Vagina (tissue), 2 donors: ENCODE measurements around the gene LONP2. TPM values are rescaled to one million over a fixed set of nuclear protein-coding genes. Genes with fewer than 3 reads are reported as not detected.
"Not testable (repeated sequence)": the region's sequence is repeated elsewhere in the genome, so short reads cannot be mapped to it uniquely, and the experiment has no call there.

Source experiments
- DNase-seq, 2 donors: peaks; one replicate each; pipeline ENCODE4 v3.0.0-alpha.2; 2017; ENCODE audit errors: extremely low spot score in 2 of 2
- H3K27ac ChIP-seq: fragments of 200-600 bp; sonication (generic); one replicate; pipeline ENCODE4 v1.5.1; 2019
- H3K27me3 ChIP-seq: fragments of 200-600 bp; sonication (generic); one replicate; pipeline ENCODE4 v1.5.1; 2019
- H3K36me3 ChIP-seq, 2 donors: fragments of 200-600 bp; sonication (generic); one replicate each; pipeline ENCODE4 v1.5.1; 2017 to 2019
- H3K4me1 ChIP-seq: fragments of 200-600 bp; sonication (generic); one replicate; pipeline ENCODE4 v1.5.1; 2019
- H3K4me3 ChIP-seq, 2 donors: fragments of 200-600 bp; sonication (generic); 1 replicate in 1 of 2; 2 replicates in 1 of 2; pipeline ENCODE4 v1.5.1; 2016 to 2019
- H3K9me3 ChIP-seq: fragments of 200-600 bp; sonication (generic); one replicate; pipeline ENCODE4 v1.5.1; 2019
- POLR2A ChIP-seq, 2 donors: fragments of 450-650 bp; IDR thresholded peaks; one replicate each; pipeline ENCODE4 v1.6.1; 2017; ENCODE audit warnings: antibody characterized with exemption in 2 of 2, mild to moderate bottlenecking in 2 of 2, moderate library complexity in 2 of 2
- POLR2AphosphoS5 ChIP-seq, 2 donors: sonication (generic); formaldehyde crosslinking; IDR thresholded peaks; one replicate each; pipeline ENCODE4 v1.9.0; 2017; ENCODE audit warnings: antibody characterized with exemption in 2 of 2, mild to moderate bottlenecking in 2 of 2, low read depth in 1 of 2; ENCODE audit not compliant: insufficient read depth in 1 of 2
- intact Hi-C: fragments of 100-400 bp; cut with DNase I; formaldehyde crosslinking; loops from one replicate; pipeline ENCODE4 v1.15.1; 2023
- total RNA-seq: library from RNA; depleted of rRNA; stranded (reverse); fragments of >200 nt; gene quantifications from one replicate; pipeline ENCODE4 v1.2.3, GENCODE V29; 2016
- TF ChIP-seq, protein P1 (sequence below), 3 experiments: fragments of 450-650 bp in 2 of 3; fragments of 200-600 bp in 1 of 3; sonication (generic) in 1 of 3; IDR thresholded peaks; one replicate each; pipeline ENCODE4 v1.5.1; 2017 to 2019; ENCODE audit warnings: antibody characterized with exemption in 3 of 3, mild to moderate bottlenecking in 2 of 3, moderate library complexity in 2 of 3

Gene LONP2
- total RNA-seq, 1 donor from 2014 or later, result 40.3 TPM

DNA sequence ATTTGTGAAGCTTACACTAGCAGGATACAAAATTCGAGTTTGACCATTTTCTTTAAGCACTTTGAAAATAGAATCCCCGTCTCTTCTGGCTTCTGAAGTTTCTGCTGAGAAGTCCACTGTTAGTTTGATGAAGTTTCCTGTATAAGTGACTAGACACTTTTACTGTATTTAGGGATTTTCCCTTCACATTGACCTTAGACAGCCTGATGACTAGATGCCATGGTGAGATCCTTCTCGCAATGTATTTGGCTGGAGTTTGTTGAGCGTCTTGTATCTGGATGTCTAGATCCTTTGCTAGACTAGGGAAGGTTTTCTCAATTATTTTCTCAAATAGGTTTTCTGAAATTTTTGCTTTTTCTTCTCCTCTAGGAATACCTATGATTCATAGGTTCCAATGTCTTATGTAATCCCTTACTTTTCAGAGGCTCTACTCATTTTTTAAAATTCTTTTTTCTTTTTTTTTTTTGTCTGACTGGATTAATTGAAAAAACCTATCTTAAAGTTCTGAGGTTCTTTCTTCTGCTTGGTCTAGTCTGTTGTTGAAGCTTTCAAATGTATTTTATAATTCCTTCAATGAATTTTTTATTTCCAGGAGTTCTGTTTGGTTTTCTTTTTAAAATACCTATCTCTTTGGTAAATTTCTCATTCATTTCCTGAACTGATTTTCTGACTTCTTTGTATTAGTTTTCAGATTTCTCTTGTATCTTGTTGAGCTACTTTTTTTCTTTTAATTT is 67.0 kb downstream of the LONP2 start:
- Histone ChIP-seq H3K4me1 (no peaks in the 10 kb centered on the region), H3K4me3 (no peak overlapping the region), H3K27me3 (no peaks in the 10 kb centered on the region), H3K9me3 (peaks cover 17% of the 10 kb centered on the region), H3K27ac (no peak overlapping the region), H3K36me3 (peaks cover 0 to 50% of the 10 kb centered on the region in 2 donors)
- intact Hi-C loops, result no loop called here
- TF ChIP-seq, protein P1, sequence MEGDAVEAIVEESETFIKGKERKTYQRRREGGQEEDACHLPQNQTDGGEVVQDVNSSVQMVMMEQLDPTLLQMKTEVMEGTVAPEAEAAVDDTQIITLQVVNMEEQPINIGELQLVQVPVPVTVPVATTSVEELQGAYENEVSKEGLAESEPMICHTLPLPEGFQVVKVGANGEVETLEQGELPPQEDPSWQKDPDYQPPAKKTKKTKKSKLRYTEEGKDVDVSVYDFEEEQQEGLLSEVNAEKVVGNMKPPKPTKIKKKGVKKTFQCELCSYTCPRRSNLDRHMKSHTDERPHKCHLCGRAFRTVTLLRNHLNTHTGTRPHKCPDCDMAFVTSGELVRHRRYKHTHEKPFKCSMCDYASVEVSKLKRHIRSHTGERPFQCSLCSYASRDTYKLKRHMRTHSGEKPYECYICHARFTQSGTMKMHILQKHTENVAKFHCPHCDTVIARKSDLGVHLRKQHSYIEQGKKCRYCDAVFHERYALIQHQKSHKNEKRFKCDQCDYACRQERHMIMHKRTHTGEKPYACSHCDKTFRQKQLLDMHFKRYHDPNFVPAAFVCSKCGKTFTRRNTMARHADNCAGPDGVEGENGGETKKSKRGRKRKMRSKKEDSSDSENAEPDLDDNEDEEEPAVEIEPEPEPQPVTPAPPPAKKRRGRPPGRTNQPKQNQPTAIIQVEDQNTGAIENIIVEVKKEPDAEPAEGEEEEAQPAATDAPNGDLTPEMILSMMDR (IDR thresholded peaks at IDR 0.05), result no peak
- no peak for TF ChIP-seq POLR2AphosphoS5 (IDR thresholded peaks at IDR 0.05; ENCODE audit: insufficient read depth in 1 of 2, low read depth in 1 of 2)
- TF ChIP-seq POLR2A (IDR thresholded peaks at IDR 0.05), result no peak
- no peak for DNase-seq

DNA sequence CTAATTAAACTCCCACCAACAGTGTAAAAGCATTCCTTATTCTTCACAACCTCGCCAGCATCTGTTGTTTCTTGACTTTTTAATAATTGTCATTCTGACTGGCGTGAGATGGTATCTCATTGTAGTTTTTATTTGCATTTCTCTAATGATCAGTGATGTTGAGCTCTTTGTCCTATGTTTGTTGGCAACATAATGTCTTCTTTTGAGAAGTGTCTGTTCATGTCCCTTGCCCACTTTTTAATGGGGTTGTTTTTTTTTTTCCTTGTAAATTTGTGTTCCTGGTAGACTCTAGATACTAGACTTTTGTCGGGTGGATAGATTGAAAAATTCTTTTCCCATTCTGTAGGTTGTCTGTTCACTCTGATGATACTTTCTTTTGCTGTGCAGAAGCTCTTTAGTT is 69.8 kb downstream of the LONP2 start:
- DNase-seq, intact Hi-C loops, H3K27ac ChIP-seq, H3K4me3 ChIP-seq, H3K27me3 ChIP-seq, H3K4me1 ChIP-seq: not testable (repeated sequence)
- Histone ChIP-seq H3K36me3 (peaks cover 0 to 27% of the 10 kb centered on the region in 2 donors), H3K9me3 (peaks cover 17% of the 10 kb centered on the region)

DNA sequence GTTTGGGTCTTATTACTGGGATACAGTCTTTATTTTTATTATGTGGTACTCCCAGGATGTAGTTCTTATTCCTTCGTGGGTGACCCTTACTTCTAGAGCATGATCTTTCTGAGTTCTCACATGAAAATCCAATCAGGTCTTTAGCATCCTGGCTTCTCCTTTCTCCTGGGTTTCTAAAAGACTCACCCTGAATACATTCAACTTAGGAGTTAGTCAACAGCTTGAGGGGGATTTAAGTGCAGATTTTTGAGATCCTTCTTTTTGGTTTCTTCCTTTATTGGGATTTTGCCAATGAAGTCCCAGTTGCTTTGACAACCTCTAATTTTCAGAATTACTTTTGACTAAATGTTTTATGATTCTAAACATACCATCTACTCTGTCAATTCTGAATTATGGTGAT is 72.9 kb downstream of the LONP2 start:
- intact Hi-C loops, result no loop called here
- TF ChIP-seq POLR2AphosphoS5 (IDR thresholded peaks at IDR 0.05; ENCODE audit: insufficient read depth in 1 of 2, low read depth in 1 of 2) (no peak), POLR2A (IDR thresholded peaks at IDR 0.05) (no peak)
- TF ChIP-seq, protein P1 (IDR thresholded peaks at IDR 0.05), result no peak
- H3K36me3 ChIP-seq, result peaks cover 0 to 16% of the 10 kb centered on the region in 2 donors
- no peak overlapping the region for H3K4me3 ChIP-seq
- H3K9me3 ChIP-seq, result no peaks in the 10 kb centered on the region
- no peaks in the 10 kb centered on the region for H3K27me3 ChIP-seq
- no peaks in the 10 kb centered on the region for H3K4me1 ChIP-seq
- H3K27ac ChIP-seq, result no peak overlapping the region
- no peak for DNase-seq

DNA sequence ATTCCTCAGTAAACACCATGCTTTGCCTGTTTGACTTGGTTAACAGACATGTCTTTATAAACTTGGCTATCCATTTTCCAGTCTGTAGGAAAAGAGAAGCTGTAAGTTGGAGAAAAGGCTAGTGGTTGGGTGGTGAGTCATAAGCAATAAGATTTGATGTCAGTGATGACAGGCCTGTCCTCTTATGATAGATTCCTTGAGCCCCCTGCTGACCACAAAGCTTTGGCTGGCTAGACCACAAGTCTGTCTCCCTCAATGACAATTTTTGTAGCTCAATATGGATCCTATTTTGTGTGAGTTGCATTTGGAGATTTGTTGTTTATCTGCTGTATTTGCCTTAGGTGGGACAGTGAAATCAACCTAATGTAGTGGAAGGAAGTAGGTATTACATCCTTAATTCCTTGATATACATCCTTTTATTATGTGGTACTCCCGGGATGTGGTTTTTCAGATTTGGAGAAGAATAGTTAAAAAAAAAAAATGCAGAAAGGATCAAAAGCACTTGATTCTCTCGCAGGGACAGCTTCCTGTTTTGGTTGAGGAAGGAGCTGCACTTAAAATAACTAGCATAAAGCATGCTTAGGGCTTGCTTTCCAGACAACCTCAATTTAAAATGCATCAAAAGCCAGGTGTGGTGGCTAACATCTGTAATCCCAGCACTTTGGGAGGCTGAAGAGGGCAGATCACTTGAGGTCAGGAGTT is 73.7 kb downstream of the LONP2 start:
- H3K4me3 ChIP-seq, result no peak overlapping the region
- H3K36me3 ChIP-seq, result peaks cover 0 to 17% of the 10 kb centered on the region in 2 donors
- no peak overlapping the region for H3K27ac ChIP-seq
- DNase-seq, result no peak
- no peaks in the 10 kb centered on the region for H3K27me3 ChIP-seq
- intact Hi-C loops, result no loop called here
- no peaks in the 10 kb centered on the region for H3K4me1 ChIP-seq
- TF ChIP-seq, protein P1 (IDR thresholded peaks at IDR 0.05), result no peak
- TF ChIP-seq POLR2AphosphoS5 (IDR thresholded peaks at IDR 0.05; ENCODE audit: insufficient read depth in 1 of 2, low read depth in 1 of 2), result no peak
- TF ChIP-seq POLR2A (IDR thresholded peaks at IDR 0.05), result no peak
- H3K9me3 ChIP-seq, result no peaks in the 10 kb centered on the region

DNA sequence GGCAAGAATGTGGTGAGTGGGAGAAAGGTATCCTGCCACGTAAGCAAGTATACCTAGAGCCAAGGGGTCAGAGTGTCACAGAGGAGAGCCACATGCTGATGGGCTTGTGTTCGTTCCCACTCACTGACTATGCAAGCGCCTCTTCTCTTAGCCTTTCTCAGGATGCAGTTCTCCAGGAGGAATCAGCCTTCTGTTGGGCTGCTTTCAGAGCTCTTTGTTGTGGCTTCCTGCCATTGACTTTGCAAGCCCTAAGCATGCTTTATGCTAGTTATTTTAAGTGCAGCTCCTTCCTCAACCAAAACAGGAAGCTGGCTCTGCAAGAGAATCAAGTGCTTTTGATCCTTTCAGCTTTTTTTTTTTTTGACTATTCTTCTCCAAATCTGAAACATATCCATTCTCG is 74.5 kb downstream of the LONP2 start:
- no peak for DNase-seq
- no peaks in the 10 kb centered on the region for H3K27me3 ChIP-seq
- no peaks in the 10 kb centered on the region for H3K4me1 ChIP-seq
- intact Hi-C loops, result no loop called here
- H3K9me3 ChIP-seq, result no peaks in the 10 kb centered on the region
- peaks cover 0 to 10% of the 10 kb centered on the region in 2 donors for H3K36me3 ChIP-seq
- TF ChIP-seq POLR2A (IDR thresholded peaks at IDR 0.05), result no peak
- no peak for TF ChIP-seq POLR2AphosphoS5 (IDR thresholded peaks at IDR 0.05; ENCODE audit: insufficient read depth in 1 of 2, low read depth in 1 of 2)
- TF ChIP-seq, protein P1 (IDR thresholded peaks at IDR 0.05), result no peak
- H3K4me3 ChIP-seq, result no peak overlapping the region
- no peak overlapping the region for H3K27ac ChIP-seq
